IMR-90 (cell line): Measurements from ENCODE around the gene UPP2. TPM values are rescaled to one million over a fixed set of nuclear protein-coding genes. Genes with fewer than 3 reads are reported as not detected.

Source experiments
- ATAC-seq: fragments of 200-7000 bp; cut with Tn5 transposase; 2 replicates; pipeline ENCODE4 v1.9.1; 2020; ENCODE audit warnings: low read depth, mild to moderate bottlenecking, moderate library complexity
- BruUV-seq: library from RNA; stranded (reverse); fragments of 400-500 nt; replicated peaks from 2 replicates; lab custom pipeline; 2021; lab: Mats Ljungman, UMichigan
- CTCF ChIA-PET: fragments of 300-600 bp; formaldehyde crosslinking; extraction: SDS; loops from one replicate; lab custom pipeline; 2021; ENCODE audit warnings: antibody characterized with exemption; lab: Yijun Ruan, JAX
- POLR2A ChIA-PET: fragments of 300-600 bp; sonication (Branson Sonifier 250); formaldehyde crosslinking; loops from one replicate; lab custom pipeline; 2022; ENCODE audit warnings: antibody characterized with exemption; ENCODE audit not compliant: unreplicated experiment; lab: Charles Lee
- DNase-seq: peaks from one replicate; pipeline ENCODE4 v3.0.0; 2013
- H2AFZ ChIP-seq: replicated peaks from 2 replicates; pipeline ENCODE3; 2013; ENCODE audit warnings: low read length, mild to moderate bottlenecking; ENCODE audit not compliant: poor library complexity
- H2AK5ac ChIP-seq: 2 replicates; pipeline ENCODE4 v1.6.1; 2013; ENCODE audit warnings: low read depth, low read length, inconsistent platforms
- H2AK9ac ChIP-seq: replicated peaks from 2 replicates; pipeline ENCODE3; 2013; ENCODE audit warnings: mild to moderate bottlenecking, low read depth, low read length, moderate library complexity; ENCODE audit not compliant: poor library complexity
- H2BK120ac ChIP-seq: 2 replicates; pipeline ENCODE4 v1.6.1; 2013; ENCODE audit warnings: low read depth, low read length, inconsistent platforms
- H2BK15ac ChIP-seq: 3 replicates; pipeline ENCODE4 v1.6.1; 2013; ENCODE audit warnings: low read depth, low read length, inconsistent platforms
- H2BK20ac ChIP-seq: 2 replicates; pipeline ENCODE4 v1.6.1; 2013; ENCODE audit warnings: low read depth, mild to moderate bottlenecking, inconsistent platforms, low read length, moderate library complexity
- H2BK5ac ChIP-seq: 2 replicates; pipeline ENCODE4 v1.6.1; 2013; ENCODE audit warnings: mild to moderate bottlenecking, low read depth, low read length, inconsistent platforms; ENCODE audit not compliant: poor library complexity, severe bottlenecking
- H3K14ac ChIP-seq: replicated peaks from 2 replicates; pipeline ENCODE4 v1.6.1; 2013; ENCODE audit warnings: low read depth, low read length, inconsistent platforms
- H3K18ac ChIP-seq: 2 replicates; pipeline ENCODE4 v1.6.1; 2013; ENCODE audit warnings: low read depth, low read length, control low read depth
- H3K23ac ChIP-seq: 2 replicates; pipeline ENCODE4 v1.6.1; 2013; ENCODE audit warnings: low read depth, low read length, inconsistent platforms
- H3K27ac ChIP-seq: 2 replicates; pipeline ENCODE4 v1.5.1; 2013; ENCODE audit warnings: mild to moderate bottlenecking, control low read depth, low read length; ENCODE audit not compliant: insufficient read depth
- H3K27me3 ChIP-seq: 2 replicates; pipeline ENCODE4 v1.6.1; 2013; ENCODE audit warnings: low read length; ENCODE audit not compliant: control insufficient read depth, insufficient read depth
- H3K36me3 ChIP-seq: 2 replicates; pipeline ENCODE4 v1.6.1; 2013; ENCODE audit warnings: low read length, mixed read lengths; ENCODE audit not compliant: control insufficient read depth, insufficient read depth
- H3K4ac ChIP-seq: 2 replicates; pipeline ENCODE4 v1.6.1; 2013; ENCODE audit warnings: low read depth, low read length, inconsistent platforms
- H3K4me1 ChIP-seq: 2 replicates; pipeline ENCODE4 v1.6.1; 2013; ENCODE audit warnings: low read length, mixed read lengths; ENCODE audit not compliant: control insufficient read depth, insufficient read depth
- H3K4me2 ChIP-seq: 2 replicates; pipeline ENCODE4 v1.6.1; 2013; ENCODE audit warnings: low read depth, mild to moderate bottlenecking, control low read depth, low read length, moderate library complexity
- H3K4me3 ChIP-seq: 2 replicates; pipeline ENCODE4 v1.5.1; 2013; ENCODE audit warnings: low read depth, mild to moderate bottlenecking, control low read depth, low read length, moderate library complexity; ENCODE audit not compliant: insufficient read depth
- H3K56ac ChIP-seq: 2 replicates; pipeline ENCODE4 v1.6.1; 2013; ENCODE audit warnings: low read length, inconsistent platforms; ENCODE audit not compliant: insufficient read depth; ENCODE audit errors: extremely low read depth
- H3K79me1 ChIP-seq, 2 experiments: 2 replicates each; pipeline ENCODE4 v1.6.1; 2013; ENCODE audit warnings: low read length in 2 of 2, inconsistent platforms in 1 of 2, low read depth in 1 of 2
- H3K9ac ChIP-seq: 2 replicates; pipeline ENCODE4 v1.6.1; 2013; ENCODE audit warnings: low read depth, low read length, control low read depth
- H3K9me1 ChIP-seq: 2 replicates; pipeline ENCODE4 v1.6.1; 2013; ENCODE audit warnings: low read length, inconsistent platforms; ENCODE audit not compliant: insufficient read depth
- H3K9me3 ChIP-seq: 2 replicates; pipeline ENCODE4 v1.6.1; 2013; ENCODE audit warnings: low read length; ENCODE audit not compliant: control insufficient read depth, insufficient read depth
- H4K20me1 ChIP-seq: 2 replicates; pipeline ENCODE4 v1.6.1; 2013; ENCODE audit warnings: low read length, inconsistent platforms; ENCODE audit not compliant: insufficient read depth
- H4K5ac ChIP-seq: 2 replicates; pipeline ENCODE4 v1.6.1; 2013; ENCODE audit warnings: mild to moderate bottlenecking, low read depth, low read length, control low read depth
- H4K8ac ChIP-seq, 2 experiments: 2 replicates each; pipeline ENCODE4 v1.6.1; 2013; ENCODE audit warnings: low read depth in 2 of 2, low read length in 2 of 2, control low read depth in 1 of 2, inconsistent platforms in 1 of 2
- H4K91ac ChIP-seq: 2 replicates; pipeline ENCODE4 v1.6.1; 2013; ENCODE audit warnings: low read depth, low read length, inconsistent platforms; ENCODE audit not compliant: insufficient read depth
- BHLHE40 ChIP-seq: fragments of 150-350 bp; IDR thresholded peaks from 2 replicates; pipeline ENCODE4 v1.6.1; 2016; ENCODE audit warnings: mild to moderate bottlenecking, low read depth, low read length
- CEBPB ChIP-seq: IDR thresholded peaks from 2 replicates; pipeline ENCODE4 v1.6.1; 2012; ENCODE audit warnings: low read depth, low read length, improper control_type of control experiment
- CTCF ChIP-seq: conservative IDR thresholded peaks from 2 replicates; pipeline ENCODE4 v1.5.1; 2012; ENCODE audit warnings: mild to moderate bottlenecking, low read depth, low read length, improper control_type of control experiment
- MAFK ChIP-seq: IDR thresholded peaks from 2 replicates; pipeline ENCODE4 v1.6.1; 2012; ENCODE audit warnings: low read depth, low read length, improper control_type of control experiment
- MXI1 ChIP-seq: IDR thresholded peaks from 2 replicates; pipeline ENCODE4 v1.6.1; 2012; ENCODE audit warnings: low read depth, mild to moderate bottlenecking, low read length, moderate library complexity, borderline replicate concordance
- RCOR1 ChIP-seq: IDR thresholded peaks from 2 replicates; pipeline ENCODE4 v1.6.1; 2012; ENCODE audit warnings: mild to moderate bottlenecking, low read length, improper control_type of control experiment; ENCODE audit not compliant: insufficient replicate concordance
- RFX5 ChIP-seq: IDR thresholded peaks from 2 replicates; pipeline ENCODE4 v1.8.0; 2012; ENCODE audit warnings: low read depth, mild to moderate bottlenecking, low read length, moderate library complexity
- WGBS, 2 experiments: methylation state at CpG; one replicate each; pipeline versions ENCODE4 v1.1.5 to v1.1.7; 2013; ENCODE audit warnings: missing lambda C conversion rate in 2 of 2; ENCODE audit not compliant: insufficient read length in 1 of 2; ENCODE audit errors: extremely low coverage in 2 of 2; 5-methylcytosine and 5-hydroxymethylcytosine counted together
- dilution Hi-C: fragments of 300-500 bp; cut with HindIII; formaldehyde crosslinking; loops from one replicate; pipeline ENCODE4 v1.14.3; 2018; ENCODE audit warnings: low sequenced_read_pairs; ENCODE audit not compliant: unreplicated experiment
- in situ Hi-C: fragments of 300-500 bp; cut with MboI; formaldehyde crosslinking; loops from 3 replicates; pipeline ENCODE4 v1.14.3; 2019; ENCODE audit warnings: low sequenced_read_pairs, inconsistent platforms, mixed read lengths
- intact Hi-C: fragments of 100-400 bp; cut with micrococcal nuclease; formaldehyde crosslinking; loops from 2 replicates; pipeline ENCODE4 v1.10.0; 2022
- polyA plus RNA-seq, 3 experiments: library from polyadenylated mRNA; depleted of rRNA; stranded (reverse); fragments of >200 nt; gene quantifications; 2 replicates each; pipeline ENCODE4 v1.2.3, GENCODE V29; 2012; ENCODE audit warnings: low replicate concordance in 1 of 3
- total RNA-seq: library from RNA; depleted of rRNA; stranded (reverse); fragments of >200 nt; gene quantifications from 2 replicates; pipeline ENCODE4 v1.2.3, GENCODE V29; 2012

Gene UPP2
- total and polyA plus RNA-seq, 2 of the 4 experiments (the other 2 are of a cell fraction) = not detected

- no peak for ATAC-seq
- no peaks in the 10 kb centered on the region for H3K9me3 ChIP-seq
- no peak overlapping the region for H2BK15ac ChIP-seq
- H3K14ac ChIP-seq = no peak overlapping the region
- H3K4me2 ChIP-seq = no peak overlapping the region
- H3K27ac ChIP-seq = no peak overlapping the region
- no peak overlapping the region for H3K56ac ChIP-seq
- H3K79me1 ChIP-seq = no peaks in the 10 kb centered on the region
- intact Hi-C loops = no loop called here
- no peak for TF ChIP-seq RFX5
- no peak for TF ChIP-seq BHLHE40
- no peak for TF ChIP-seq RCOR1
- TF ChIP-seq MAFK = no peak
- TF ChIP-seq MXI1 = no peak
- no peak for TF ChIP-seq CEBPB
- no peak for TF ChIP-seq CTCF
- no peaks in the 10 kb centered on the region for H3K4me1 ChIP-seq
- H2AK5ac ChIP-seq = no peak overlapping the region
- no peak overlapping the region for H3K9ac ChIP-seq
- no peak overlapping the region for H2BK120ac ChIP-seq
- H3K18ac ChIP-seq = no peak overlapping the region
- H4K5ac ChIP-seq = no peak overlapping the region
- WGBS, 2 experiments = no CpG with 5 or more reads among the region's 3 CpGs
- in situ Hi-C loops = no loop called here
- no peak overlapping the region for H3K4me3 ChIP-seq
- H4K8ac ChIP-seq = no peak overlapping the region
- ChIA-PET POLR2A (no interaction called here), CTCF (no interaction called here)
- H3K27me3 ChIP-seq = no peaks in the 10 kb centered on the region
- no peak overlapping the region for H2BK20ac ChIP-seq
- no peak overlapping the region for H3K23ac ChIP-seq
- no peak overlapping the region for H3K4ac ChIP-seq
- H2AK9ac ChIP-seq = no peak overlapping the region
- no peaks in the 10 kb centered on the region for H3K9me1 ChIP-seq
- no peaks in the 10 kb centered on the region for H4K20me1 ChIP-seq
- no TSS peak for BruUV-seq
- no peak overlapping the region for H2AFZ ChIP-seq
- H2BK5ac ChIP-seq = no peak overlapping the region
- dilution Hi-C loops = no loop called here
- no peaks in the 10 kb centered on the region for H3K36me3 ChIP-seq
- no peak for DNase-seq
- H4K91ac ChIP-seq = no peak overlapping the region
Observed at GRCh38 chr2:158116936-158117335, 15.3 kb downstream of the UPP2 start.
